K562 (cell line): ENCODE measurements around the gene RBFA. TPM values are rescaled to one million over a fixed set of nuclear protein-coding genes. Genes with fewer than 3 reads are reported as not detected.

Source experiments
- ATAC-seq: fragments of 200-7000 bp; cut with Tn5 transposase; 3 replicates; pipeline ENCODE4 v1.9.1; 2020; ENCODE audit warnings: moderate library complexity
- BruUV-seq: library from RNA; stranded (reverse); fragments of 400-500 nt; replicated peaks from 2 replicates; lab custom pipeline; 2021; lab: Mats Ljungman, UMichigan
- CTCF ChIA-PET: fragments of 300-600 bp; formaldehyde crosslinking; extraction: SDS; loops from one replicate; lab custom pipeline; 2021; ENCODE audit warnings: low intra/inter-chr PET ratio; lab: Yijun Ruan, JAX
- POLR2A ChIA-PET: fragments of 300-600, 350-650 bp; sonication (Branson Sonifier 250); formaldehyde crosslinking; extraction: SDS; loops from one replicate; lab custom pipeline; 2021; ENCODE audit warnings: antibody characterized with exemption, inconsistent platforms; lab: Yijun Ruan, JAX
- DNase-seq, 4 experiments: peaks; one replicate each; pipeline versions ENCODE4 v3.0.0 to v3.0.0-alpha.2; 2011 to 2018; ENCODE audit warnings: low spot score in 3 of 4, mixed read lengths in 3 of 4; ENCODE audit errors: extremely low read depth in 1 of 4
- FAIRE-seq: peaks from 2 replicates; lab custom pipeline; 2011; peaks lifted over from hg19 to GRCh38; lab: Jason Lieb, UNC
- H2AFZ ChIP-seq: 2 replicates; pipeline ENCODE4 v1.6.0; 2011; ENCODE audit warnings: low read depth, low read length, control low read depth, inconsistent platforms
- H3K27ac ChIP-seq: fragments of 200-600 bp; 3 replicates; pipeline ENCODE4 v1.8.0; 2011; ENCODE audit warnings: low read depth, mild to moderate bottlenecking, control low read depth, inconsistent platforms, low read length, moderate library complexity, mixed read lengths; ENCODE audit errors: extremely low read depth
- H3K27me3 ChIP-seq, 2 experiments: fragments of 300-600 bp in 1 of 2; 2 replicates in 1 of 2; 3 replicates in 1 of 2; pipeline versions ENCODE4 v1.6.0 to v1.8.0; 2011; ENCODE audit warnings: inconsistent platforms in 2 of 2, low read length in 2 of 2, mild to moderate bottlenecking in 1 of 2, mixed read lengths in 1 of 2, moderate library complexity in 1 of 2; ENCODE audit not compliant: control insufficient read depth in 2 of 2, insufficient read depth in 2 of 2
- H3K36me3 ChIP-seq: fragments of 300-600 bp; 3 replicates; pipeline ENCODE4 v1.8.0; 2011; ENCODE audit warnings: mild to moderate bottlenecking, low read length, inconsistent platforms; ENCODE audit not compliant: control insufficient read depth, insufficient read depth
- H3K4me1 ChIP-seq, 2 experiments: fragments of 200-600 bp in 1 of 2; replicated peaks in 1 of 2; 2 replicates in 1 of 2; 3 replicates in 1 of 2; pipeline versions ENCODE4 v1.5.1 to v1.8.0; 2011; ENCODE audit warnings: inconsistent platforms in 2 of 2, low read length in 2 of 2, mild to moderate bottlenecking in 1 of 2, mixed read lengths in 1 of 2, moderate library complexity in 1 of 2; ENCODE audit not compliant: control insufficient read depth in 2 of 2, insufficient read depth in 2 of 2
- H3K4me2 ChIP-seq: 2 replicates; pipeline ENCODE4 v1.6.1; 2011; ENCODE audit warnings: low read length, control low read depth, inconsistent platforms, mixed read lengths; ENCODE audit not compliant: insufficient read depth
- H3K4me3 ChIP-seq: fragments of 200-600 bp; sonication (generic), shearing (Covaris generic); 2 replicates; pipeline ENCODE4 v1.5.1; 2016; ENCODE audit warnings: control low read depth, inconsistent platforms
- H3K79me2 ChIP-seq: fragments of 200-600 bp; 3 replicates; pipeline ENCODE4 v1.8.0; 2011; ENCODE audit warnings: low read length, inconsistent platforms; ENCODE audit not compliant: control insufficient read depth, insufficient read depth
- H3K9ac ChIP-seq, 2 experiments: 2 replicates each; pipeline versions ENCODE4 v1.6.0 to v1.6.1; 2011; ENCODE audit warnings: low read depth in 2 of 2, low read length in 2 of 2, control low read depth in 1 of 2, inconsistent platforms in 1 of 2, mild to moderate bottlenecking in 1 of 2, mixed read lengths in 1 of 2; ENCODE audit not compliant: insufficient read depth in 1 of 2
- H3K9me1 ChIP-seq: one replicate; pipeline ENCODE4 v1.6.0; 2011; ENCODE audit warnings: inconsistent platforms, mild to moderate bottlenecking, low read length, moderate library complexity; ENCODE audit not compliant: control insufficient read depth, insufficient read depth
- H3K9me3 ChIP-seq: replicated peaks from 2 replicates; pipeline ENCODE4 v1.5.1; 2011; ENCODE audit warnings: low read depth, low read length, inconsistent platforms; ENCODE audit not compliant: control insufficient read depth, insufficient read depth
- H4K20me1 ChIP-seq: replicated peaks from 2 replicates; pipeline ENCODE4 v1.6.1; 2011; ENCODE audit warnings: low read length, inconsistent platforms, mixed read lengths; ENCODE audit not compliant: control insufficient read depth, insufficient read depth
- CHD2 ChIP-seq: IDR thresholded peaks from 2 replicates; pipeline ENCODE4 v1.6.1; 2011; ENCODE audit warnings: low read depth, low read length
- RAD21 ChIP-seq, 2 experiments: fragments of 250-450 bp in 1 of 2; fragments of 450-650 bp in 1 of 2; sonication (Bioruptor Pico) in 1 of 2; formaldehyde crosslinking in 1 of 2; IDR thresholded peaks in 1 of 2; conservative IDR thresholded peaks in 1 of 2; 2 replicates each; pipeline versions ENCODE4 v1.4.0 to v1.8.0; 2020 to 2022; ENCODE audit warnings: mild to moderate bottlenecking in 2 of 2, moderate library complexity in 1 of 2
- ZNF316 ChIP-seq: fragments of 450-650 bp; IDR thresholded peaks from 2 replicates; pipeline ENCODE4 v1.6.1; 2016
- WGBS: fragments of 100-300 bp; shearing (Covaris generic); methylation state at CpG from one replicate; pipeline ENCODE4 v1.1.6; 2016; ENCODE audit warnings: low coverage, mixed read lengths; ENCODE audit not compliant: insufficient coverage; ENCODE audit errors: missing lambda C conversion rate; 5-methylcytosine and 5-hydroxymethylcytosine counted together
- in situ Hi-C: fragments of 300-500 bp; cut with MboI; formaldehyde crosslinking; loops from 4 replicates; pipeline ENCODE4 v1.15.0; 2018; ENCODE audit warnings: inconsistent platforms, mixed read lengths
- intact Hi-C: fragments of 100-400 bp; cut with micrococcal nuclease; formaldehyde crosslinking; loops from 2 replicates; pipeline ENCODE4 v1.14.2; 2022
- polyA plus RNA-seq, 8 experiments: library from polyadenylated mRNA; depleted of rRNA in 4 of 8; stranded (reverse) in 5 of 8; unstranded in 3 of 8; fragments of >200 nt; fragmentation: Nextera tagmentation in 2 of 8; fragmentation: Illumina TruSeq in 1 of 8; extraction: Ambion mirVana in 2 of 8; extraction: Trizol in 1 of 8; gene quantifications; 2 replicates each; pipeline versions ENCODE4 v1.2.1 to v1.2.3, GENCODE V29; 2011 to 2014; ENCODE audit warnings: inconsistent platforms in 1 of 8, missing spikeins in 1 of 8
- total RNA-seq, 7 experiments: library from RNA; depleted of rRNA in 6 of 7; stranded (reverse); fragments of >200 nt in 6 of 7; fragmentation: Illumina TruSeq in 2 of 7; extraction: Trizol in 2 of 7; gene quantifications; 2 replicates each; pipeline versions ENCODE4 v1.2.1 to v1.2.3, GENCODE V29; 2011 to 2021; ENCODE audit warnings: low replicate concordance in 1 of 7
- TF ChIP-seq, protein P1 (sequence below): fragments of 450-650 bp; IDR thresholded peaks from 2 replicates; pipeline ENCODE4 v1.6.1; 2016; ENCODE audit warnings: low read depth, mild to moderate bottlenecking, moderate library complexity

RBFA gene
- total and polyA plus RNA-seq, 9 of the 15 experiments (the other 6 are each of a cell fraction or from before 2014, with no cell fraction given): 3.4 to 41.9 (median 25.8) TPM

DNA sequence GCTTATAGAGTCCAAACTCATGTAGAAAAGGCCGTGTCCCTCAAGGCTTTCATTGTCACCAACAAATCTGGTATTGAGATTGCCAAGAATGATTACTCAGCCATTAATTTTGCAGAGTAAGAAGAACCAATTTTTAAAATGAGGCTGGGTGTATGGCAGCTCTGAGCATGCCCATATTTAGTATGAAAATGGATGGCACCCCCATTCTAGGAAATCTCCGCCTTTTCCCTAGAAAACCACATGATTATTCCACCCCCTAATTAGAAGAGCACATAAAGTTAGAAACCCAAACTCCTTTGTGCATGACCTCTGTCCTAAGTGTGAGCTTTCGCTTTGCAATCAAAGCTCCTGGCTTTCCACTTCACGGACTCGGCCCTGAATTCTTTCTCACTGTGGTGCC is 31.8 kb upstream of the RBFA start:
- H3K4me2 ChIP-seq: no peak overlapping the region
- no peaks in the 10 kb centered on the region for H3K79me2 ChIP-seq
- no peak overlapping the region for H3K4me3 ChIP-seq
- no TSS peak for BruUV-seq
- ChIA-PET POLR2A (no interaction called here), CTCF (no interaction called here)
- no peak overlapping the region for H3K27ac ChIP-seq
- H3K4me1 ChIP-seq: no peaks in the 10 kb centered on the region
- ATAC-seq: no peak
- no peaks in the 10 kb centered on the region for H4K20me1 ChIP-seq
- H3K9ac ChIP-seq: no peak overlapping the region
- H3K36me3 ChIP-seq: no peaks in the 10 kb centered on the region
- no peaks in the 10 kb centered on the region for H3K27me3 ChIP-seq
- intact Hi-C loops: no loop called here
- no peak for FAIRE-seq
- peaks cover 2% of the 10 kb centered on the region; the same call in 1 of the 2 replicates for H3K9me3 ChIP-seq
- in situ Hi-C loops: no loop called here
- DNase-seq: no peak
- 27% methylated on average over 5 of the region's 5 CpGs for WGBS
- H3K9me1 ChIP-seq: no peaks in the 10 kb centered on the region
- no peak for TF ChIP-seq RAD21 (CRISPR knock-in tag; conservative IDR thresholded peaks at IDR 0.05 in 1 of 2, IDR thresholded peaks at IDR 0.05 in 1 of 2)
- 0 out of 2 replicates have a peak, but pooled peaks have one; percentile 13 for TF ChIP-seq ZNF316
- H2AFZ ChIP-seq: no peak overlapping the region

DNA sequence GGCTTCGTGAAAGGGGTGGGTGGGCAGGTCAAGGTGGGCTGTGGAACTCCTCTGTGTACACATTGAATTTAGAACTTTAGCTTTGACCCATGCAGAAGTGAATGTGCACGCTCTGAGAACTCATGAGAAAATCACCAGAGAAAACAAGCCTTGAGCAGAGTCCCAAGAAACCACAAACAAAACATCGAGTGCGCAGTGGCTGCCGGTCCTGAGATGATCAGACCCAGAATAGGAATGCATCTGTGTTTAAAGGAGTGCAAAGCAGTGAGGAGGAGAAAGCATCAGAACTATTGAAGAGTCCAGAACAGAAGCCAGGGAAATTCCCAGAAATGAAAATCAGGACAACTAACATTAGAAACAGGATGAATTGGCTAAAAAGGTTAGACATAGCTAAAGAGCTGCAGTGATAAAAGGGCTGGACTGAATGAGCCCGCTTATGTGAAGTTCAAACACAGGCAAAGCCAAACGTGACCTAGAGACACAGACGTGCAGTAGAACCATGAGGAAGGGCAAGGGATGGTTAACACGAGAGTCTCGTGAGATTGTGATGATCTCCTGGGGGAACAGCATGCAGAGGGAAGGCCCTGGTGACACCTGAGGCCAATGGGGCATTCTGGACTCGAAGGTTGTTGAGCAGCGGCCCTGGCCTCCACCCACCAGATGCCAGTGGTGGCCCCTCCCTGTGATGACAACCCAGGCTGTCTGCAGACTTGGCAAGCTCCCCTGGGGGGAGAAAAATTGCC is 29.5 kb upstream of the RBFA start:
- FAIRE-seq: no peak
- no peak for ATAC-seq
- H3K9me3 ChIP-seq: peaks cover 2% of the 10 kb centered on the region; the same call in 1 of the 2 replicates
- POLR2A ChIA-PET: interaction anchor here (1.0 to 1.2 kb wide), 2 partner anchors 16 to 17 kb away, joined by 3 read pairs; no protein-coding TSS in a partner anchor
- H3K4me3 ChIP-seq: no peak overlapping the region
- H3K4me2 ChIP-seq: no peak overlapping the region
- peak; percentile 51; the same call in 1 of the 2 replicates for TF ChIP-seq CHD2
- TF ChIP-seq, protein P1, sequence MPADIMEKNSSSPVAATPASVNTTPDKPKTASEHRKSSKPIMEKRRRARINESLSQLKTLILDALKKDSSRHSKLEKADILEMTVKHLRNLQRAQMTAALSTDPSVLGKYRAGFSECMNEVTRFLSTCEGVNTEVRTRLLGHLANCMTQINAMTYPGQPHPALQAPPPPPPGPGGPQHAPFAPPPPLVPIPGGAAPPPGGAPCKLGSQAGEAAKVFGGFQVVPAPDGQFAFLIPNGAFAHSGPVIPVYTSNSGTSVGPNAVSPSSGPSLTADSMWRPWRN: no peak
- no peaks in the 10 kb centered on the region for H3K36me3 ChIP-seq
- intact Hi-C loops: no loop called here
- WGBS: 24% methylated on average over 9 of the region's 12 CpGs
- in situ Hi-C loops: no loop called here
- H3K9ac ChIP-seq: no peak overlapping the region
- H4K20me1 ChIP-seq: no peaks in the 10 kb centered on the region
- no peak for DNase-seq
- H3K4me1 ChIP-seq: no peaks in the 10 kb centered on the region; a peak in 1 of 5 replicates
- no peaks in the 10 kb centered on the region for H3K79me2 ChIP-seq
- H2AFZ ChIP-seq: no peak overlapping the region
- H3K9me1 ChIP-seq: no peaks in the 10 kb centered on the region
- no peaks in the 10 kb centered on the region for H3K27me3 ChIP-seq
- CTCF ChIA-PET: no interaction called here
- no TSS peak for BruUV-seq
- no peak overlapping the region for H3K27ac ChIP-seq
